GM12873 (cell line): ENCODE measurements around the gene FRS2.

ENCODE experiments used
- TF ChIP-seq, protein P1 (sequence below): IDR thresholded peaks from 2 replicates; pipeline ENCODE4 v1.5.1; 2012; ENCODE audit warnings: low read depth, mild to moderate bottlenecking, moderate library complexity, low read length, control low read depth; ENCODE audit not compliant: insufficient read depth; ENCODE audit errors: missing control alignments

The FRS2 gene

GRCh38 chr12:69534389-69534822, 64.2 kb downstream of the FRS2 start:
- TF ChIP-seq, protein P1, sequence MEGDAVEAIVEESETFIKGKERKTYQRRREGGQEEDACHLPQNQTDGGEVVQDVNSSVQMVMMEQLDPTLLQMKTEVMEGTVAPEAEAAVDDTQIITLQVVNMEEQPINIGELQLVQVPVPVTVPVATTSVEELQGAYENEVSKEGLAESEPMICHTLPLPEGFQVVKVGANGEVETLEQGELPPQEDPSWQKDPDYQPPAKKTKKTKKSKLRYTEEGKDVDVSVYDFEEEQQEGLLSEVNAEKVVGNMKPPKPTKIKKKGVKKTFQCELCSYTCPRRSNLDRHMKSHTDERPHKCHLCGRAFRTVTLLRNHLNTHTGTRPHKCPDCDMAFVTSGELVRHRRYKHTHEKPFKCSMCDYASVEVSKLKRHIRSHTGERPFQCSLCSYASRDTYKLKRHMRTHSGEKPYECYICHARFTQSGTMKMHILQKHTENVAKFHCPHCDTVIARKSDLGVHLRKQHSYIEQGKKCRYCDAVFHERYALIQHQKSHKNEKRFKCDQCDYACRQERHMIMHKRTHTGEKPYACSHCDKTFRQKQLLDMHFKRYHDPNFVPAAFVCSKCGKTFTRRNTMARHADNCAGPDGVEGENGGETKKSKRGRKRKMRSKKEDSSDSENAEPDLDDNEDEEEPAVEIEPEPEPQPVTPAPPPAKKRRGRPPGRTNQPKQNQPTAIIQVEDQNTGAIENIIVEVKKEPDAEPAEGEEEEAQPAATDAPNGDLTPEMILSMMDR, result no peak

DNA sequence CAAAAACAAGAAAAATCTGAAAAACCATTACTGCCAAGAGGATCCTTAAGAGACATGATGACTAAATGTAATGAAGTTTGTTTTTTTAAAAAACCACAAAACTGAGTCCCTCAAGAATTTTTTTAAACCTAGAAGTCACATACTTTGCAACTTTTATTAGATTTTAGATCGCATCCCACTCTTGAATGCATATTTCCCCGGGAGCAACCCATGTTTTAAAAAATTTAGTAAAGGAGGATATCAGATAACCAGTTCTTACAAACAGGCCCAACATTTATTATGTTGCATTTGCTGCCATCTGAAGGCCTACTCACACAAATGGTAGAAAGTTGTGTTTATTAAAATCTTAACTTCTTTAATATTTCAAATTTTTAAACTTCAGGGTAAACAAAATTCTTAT, 70.8 kb downstream of the FRS2 start:
- TF ChIP-seq, protein P1, result no peak

DNA sequence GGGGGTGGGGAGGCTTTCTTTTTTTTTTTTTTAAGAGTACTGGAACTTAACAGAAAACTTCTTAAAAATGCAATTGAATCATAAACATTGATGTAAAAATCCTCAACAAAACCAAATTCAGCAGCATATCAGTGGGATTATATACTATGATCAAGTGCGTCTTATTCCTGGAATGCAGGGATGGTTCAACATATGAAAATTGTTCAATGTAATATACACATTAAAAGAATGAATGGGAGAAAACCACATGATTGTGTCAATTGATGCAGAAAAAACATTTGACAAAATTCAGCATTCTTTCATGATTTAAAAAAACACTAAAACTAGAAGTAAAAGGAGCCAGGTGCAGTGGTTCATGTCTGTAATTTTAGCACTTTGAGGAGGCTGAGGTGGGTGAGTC, 73.9 kb downstream of the FRS2 start:
- TF ChIP-seq, protein P1, result no peak

DNA sequence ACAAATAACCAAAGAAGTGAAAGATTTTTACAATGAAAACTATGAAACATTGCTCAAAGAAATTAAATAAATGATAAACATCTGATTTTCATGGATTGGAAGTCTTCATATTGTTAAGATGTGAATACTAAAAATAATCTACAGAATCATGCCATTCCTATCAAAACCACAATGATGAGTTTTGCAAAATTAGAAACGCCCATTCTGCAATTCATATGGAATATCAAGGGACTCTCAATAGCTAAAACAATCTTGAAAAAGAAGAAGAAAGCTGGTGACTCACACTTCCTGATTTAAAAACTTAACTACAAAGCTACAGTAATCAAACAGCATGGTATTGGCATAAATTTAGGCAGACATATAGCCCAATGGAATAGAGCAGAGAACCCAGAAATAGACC, 74.9 kb downstream of the FRS2 start:
- TF ChIP-seq, protein P1, result no peak

- TF ChIP-seq, protein P1, result no peak
Observed at GRCh38 chr12:69546693-69547438, 76.7 kb downstream of the FRS2 start.

GRCh38 chr12:69548687-69549086, 78.5 kb downstream of the FRS2 start:
- TF ChIP-seq, protein P1, result no peak

DNA sequence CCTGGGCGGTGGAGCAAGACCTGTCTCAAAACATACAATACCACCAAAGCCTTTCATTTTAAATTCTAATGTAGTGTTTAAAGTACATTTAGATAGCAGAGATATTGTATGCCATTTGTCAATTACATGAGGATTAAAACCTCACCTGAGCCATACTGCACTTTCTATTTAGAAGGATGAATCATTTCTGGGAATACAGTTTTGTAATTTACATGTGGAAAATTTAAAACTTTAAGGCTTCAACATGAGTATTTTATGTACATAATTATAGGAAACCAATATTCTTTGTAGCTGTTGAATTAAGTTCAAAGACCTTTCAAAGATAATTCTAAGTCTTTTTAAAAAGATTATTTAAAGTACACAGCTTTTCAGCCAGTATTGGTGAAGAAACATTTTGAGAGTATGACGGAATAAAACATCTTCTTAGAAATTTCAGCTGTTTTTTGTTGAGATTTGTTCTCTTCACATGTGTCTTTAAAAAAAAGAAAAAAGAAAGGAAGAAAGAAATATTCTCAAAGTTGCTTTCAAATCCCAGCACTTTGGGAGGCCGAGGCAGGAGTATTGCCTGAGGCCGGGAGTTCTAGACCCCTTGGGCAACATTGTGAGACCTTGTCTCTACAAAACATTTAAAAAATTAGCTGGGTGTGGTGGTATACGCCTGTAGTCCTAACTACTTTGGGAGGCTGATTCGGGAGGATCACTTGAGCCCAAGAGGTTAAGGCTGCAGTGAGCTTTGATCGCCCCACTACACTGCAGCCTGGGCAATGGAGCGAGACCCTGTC, 80.6 kb downstream of the FRS2 start:
- TF ChIP-seq, protein P1, result no peak
